Right lobe of liver (tissue), 6 donors: ENCODE results near the gene STX7. TPM values are rescaled to one million over a fixed set of nuclear protein-coding genes. Genes with fewer than 3 reads are reported as not detected.

Source experiments
- ATAC-seq, 4 donors: fragments of 200-7000 bp; cut with Tn5 transposase; one replicate each; pipeline ENCODE4 v1.9.1; 2020; ENCODE audit warnings: mild to moderate bottlenecking in 4 of 4, moderate library complexity in 4 of 4
- DNase-seq, 3 donors: peaks; one replicate each; pipeline ENCODE4 v3.0.0-alpha.2; 2020
- H3K27ac ChIP-seq, 3 donors: fragments of 200-600 bp; one replicate each; pipeline ENCODE4 v1.8.0; 2022
- H3K27me3 ChIP-seq, 2 donors: fragments of 200-600 bp; one replicate each; pipeline ENCODE4 v1.8.0; 2022
- H3K36me3 ChIP-seq, 4 donors: fragments of 200-600 bp; sonication (generic) in 1 of 4; one replicate each; pipeline versions ENCODE4 v1.5.1 to v1.8.0; 2017 to 2022; ENCODE audit warnings: control low read depth in 1 of 4
- H3K4me1 ChIP-seq, 4 donors: fragments of 200-600 bp; sonication (generic) in 1 of 4; one replicate each; pipeline versions ENCODE4 v1.5.1 to v1.8.0; 2017 to 2022; ENCODE audit warnings: control low read depth in 1 of 4
- H3K4me3 ChIP-seq, 3 donors: fragments of 200-600 bp; one replicate each; pipeline ENCODE4 v1.8.0; 2022
- H3K9me3 ChIP-seq, 4 donors: fragments of 200-600 bp; sonication (generic) in 1 of 4; one replicate each; pipeline versions ENCODE4 v1.5.1 to v1.8.0; 2017 to 2022; ENCODE audit warnings: control low read depth in 1 of 4
- CTCF ChIP-seq, 4 donors: fragments of 200-600 bp in 3 of 4; fragments of 450-650 bp in 1 of 4; IDR thresholded peaks; one replicate each; pipeline versions ENCODE4 v1.5.1 to v1.8.0; 2016 to 2022; ENCODE audit warnings: antibody characterized with exemption in 4 of 4, mild to moderate bottlenecking in 2 of 4
- POLR2A ChIP-seq: fragments of 450-650 bp; IDR thresholded peaks from one replicate; pipeline ENCODE4 v1.6.1; 2017; ENCODE audit warnings: antibody characterized with exemption, mild to moderate bottlenecking
- WGBS: methylation state at CpG from one replicate; pipeline ENCODE4 v1.1.6; 2018; ENCODE audit warnings: low coverage, low lambda C conversion rate; ENCODE audit not compliant: insufficient coverage; ENCODE audit errors: missing lambda C conversion rate; 5-methylcytosine and 5-hydroxymethylcytosine counted together
- intact Hi-C, 2 donors: fragments of 100-400 bp; cut with DNase I; formaldehyde crosslinking; loops; one replicate each; pipeline versions ENCODE4 v1.11.2 to v1.14.1; 2022
- total RNA-seq, 6 experiments: library from RNA; depleted of rRNA in 2 of 6; stranded (reverse); fragments of >200 nt in 2 of 6; fragmentation: NEBNext Ultra II Directional in 3 of 6; extraction: Animal tissue kit (Norgen Biotek cat#: 25700) in 3 of 6; gene quantifications; one replicate each; pipeline versions ENCODE4 v1.1.0 to v1.2.4, GENCODE V29; 2016 to 2023
- donor health status: DM: no; HTN: yes; CAD: no.
- donor health status: DM: no; HTN: no; CAD: no.
- donor health status: DM: no; HTN: no; CAD: no.
- donor health status: DM: no; HTN: yes; CAD: no.
- donor health status: DM: no; HTN: yes; CAD: no.

Gene STX7
- total RNA-seq, 6 experiments from 2014 or later = 14.9 to 28.5 (median 17.0) TPM

- H3K4me1 ChIP-seq = peaks cover 0 to 9% (median 0%) of the 10 kb centered on the region in 4 donors
- H3K9me3 ChIP-seq = no peaks in the 10 kb centered on the region
- ATAC-seq (peak in 2 of 4 donors; percentile 51 to 72), DNase-seq (no peak)
- TF ChIP-seq CTCF (IDR thresholded peaks at IDR 0.05) = no peak
- TF ChIP-seq POLR2A = no peak
- intact Hi-C loops = no loop called here
- H3K27ac ChIP-seq = no peak overlapping the region
- H3K4me3 ChIP-seq = no peak overlapping the region
- peaks cover 0 to 4% (median 2%) of the 10 kb centered on the region in 4 donors for H3K36me3 ChIP-seq
- no peaks in the 10 kb centered on the region for H3K27me3 ChIP-seq
- WGBS = 33% methylated on average over 4 of the region's 4 CpGs
Measured at GRCh38 chr6:132496519-132497180, 16.3 kb downstream of the STX7 start.

GRCh38 chr6:132495604-132496079 is 17.3 kb downstream of the STX7 start:
- intact Hi-C loops = no loop called here
- TF ChIP-seq CTCF (IDR thresholded peaks at IDR 0.05) (no peak), POLR2A (no peak)
- ATAC-seq (no peak), DNase-seq (no peak)
- Histone ChIP-seq H3K4me1 (peaks cover 0 to 9% (median 0%) of the 10 kb centered on the region in 4 donors), H3K36me3 (peaks cover 0 to 3% (median 0%) of the 10 kb centered on the region in 4 donors), H3K4me3 (no peak overlapping the region), H3K27ac (no peak overlapping the region), H3K9me3 (no peaks in the 10 kb centered on the region), H3K27me3 (no peaks in the 10 kb centered on the region)
- 43% methylated on average over 2 of the region's 2 CpGs for WGBS

GRCh38 chr6:132494954-132495353 is 18.0 kb downstream of the STX7 start:
- Histone ChIP-seq H3K27me3 (no peaks in the 10 kb centered on the region), H3K4me1 (peaks cover 0 to 9% (median 0%) of the 10 kb centered on the region in 4 donors), H3K27ac (no peak overlapping the region), H3K9me3 (no peaks in the 10 kb centered on the region), H3K4me3 (no peak overlapping the region), H3K36me3 (no peaks in the 10 kb centered on the region)
- no peak for TF ChIP-seq POLR2A
- TF ChIP-seq CTCF (IDR thresholded peaks at IDR 0.05) = no peak
- ATAC-seq = no peak
- DNase-seq = no peak
- 80% methylated on average over 2 of the region's 2 CpGs for WGBS
- intact Hi-C loops = no loop called here

GRCh38 chr6:132491881-132492280 is 21.0 kb downstream of the STX7 start:
- peak in 1 of 4 donors; percentile 11 for ATAC-seq
- no peaks in the 10 kb centered on the region for H3K36me3 ChIP-seq
- intact Hi-C loops = no loop called here
- no peaks in the 10 kb centered on the region for H3K9me3 ChIP-seq
- H3K27ac ChIP-seq = no peak overlapping the region
- no peak for DNase-seq
- no peak overlapping the region for H3K4me3 ChIP-seq
- 77% methylated on average over 1 of the region's 1 CpG for WGBS
- no peaks in the 10 kb centered on the region for H3K27me3 ChIP-seq
- TF ChIP-seq CTCF (IDR thresholded peaks at IDR 0.05) = no peak
- no peak for TF ChIP-seq POLR2A
- peaks cover 0 to 5% (median 0%) of the 10 kb centered on the region in 4 donors for H3K4me1 ChIP-seq
